Kidney epithelial cell (primary cell): ENCODE data around the gene TINAGL1. TPM values are rescaled to one million over a fixed set of nuclear protein-coding genes. Genes with fewer than 3 reads are reported as not detected.

ENCODE experiments used
- DNase-seq: peaks from one replicate; pipeline ENCODE4 v3.0.0-alpha.2; 2010; ENCODE audit warnings: low read depth
- H3K27me3 ChIP-seq: 2 replicates; pipeline ENCODE4 v1.6.0; 2011; ENCODE audit warnings: low read length; ENCODE audit not compliant: control insufficient read depth, insufficient read depth
- H3K36me3 ChIP-seq: 2 replicates; pipeline ENCODE4 v1.5.1; 2011; ENCODE audit warnings: low read length; ENCODE audit not compliant: control insufficient read depth, insufficient read depth
- H3K4me3 ChIP-seq: 2 replicates; pipeline ENCODE4 v1.5.1; 2011; ENCODE audit warnings: low read depth, mild to moderate bottlenecking, control low read depth, low read length
- CTCF ChIP-seq: IDR thresholded peaks from 2 replicates; pipeline ENCODE4 v1.5.1; 2011; ENCODE audit warnings: mild to moderate bottlenecking, moderate library complexity, low read length, control low read depth, inconsistent platforms; ENCODE audit not compliant: insufficient read depth, poor library complexity, severe bottlenecking
- total RNA-seq: library from RNA; depleted of rRNA; stranded (reverse); fragments of >200 nt; gene quantifications from 2 replicates; pipeline ENCODE4 v1.2.3, GENCODE V29; 2015

The TINAGL1 gene
- total RNA-seq, 1 donor from 2014 or later, result 140 TPM

DNA sequence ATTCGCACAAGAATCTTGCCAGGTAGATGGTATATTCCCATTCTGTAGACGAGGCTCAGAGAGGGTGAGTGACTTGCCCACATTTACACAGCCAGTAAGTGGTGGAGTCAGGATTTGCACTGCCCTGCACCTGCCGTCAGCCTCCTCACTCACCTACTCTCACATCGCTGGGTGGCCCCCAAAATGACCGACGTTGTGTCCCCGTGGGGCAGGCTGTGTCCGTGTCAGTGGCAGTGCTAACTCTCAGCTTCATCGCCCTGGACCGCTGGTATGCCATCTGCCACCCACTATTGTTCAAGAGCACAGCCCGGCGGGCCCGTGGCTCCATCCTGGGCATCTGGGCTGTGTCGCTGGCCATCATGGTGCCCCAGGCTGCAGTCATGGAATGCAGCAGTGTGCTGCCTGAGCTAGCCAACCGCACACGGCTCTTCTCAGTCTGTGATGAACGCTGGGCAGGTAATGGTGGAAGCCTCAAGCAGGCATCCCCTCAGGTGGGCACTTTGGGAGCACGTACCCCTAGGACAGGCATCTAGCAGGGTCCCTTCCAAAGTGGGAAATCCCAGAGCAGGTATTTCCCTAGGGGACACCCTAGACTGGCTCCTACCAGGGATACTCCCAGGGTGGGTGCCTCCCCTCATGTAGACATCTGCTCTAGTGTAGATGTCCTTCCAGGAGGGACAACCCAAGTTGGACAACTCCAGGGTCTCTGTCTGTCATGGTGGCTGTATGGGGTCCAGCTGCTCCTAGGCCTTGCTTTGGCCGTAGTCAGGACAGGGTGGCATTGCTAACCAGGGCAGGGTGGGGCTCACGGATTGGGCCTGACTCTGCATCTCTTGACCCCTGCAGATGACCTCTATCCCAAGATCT, 44.5 kb downstream of the TINAGL1 start:
- no peak for TF ChIP-seq CTCF
- peaks cover 28% of the 10 kb centered on the region for H3K27me3 ChIP-seq
- no peak for DNase-seq
- no peak overlapping the region for H3K4me3 ChIP-seq
- no peaks in the 10 kb centered on the region for H3K36me3 ChIP-seq

DNA sequence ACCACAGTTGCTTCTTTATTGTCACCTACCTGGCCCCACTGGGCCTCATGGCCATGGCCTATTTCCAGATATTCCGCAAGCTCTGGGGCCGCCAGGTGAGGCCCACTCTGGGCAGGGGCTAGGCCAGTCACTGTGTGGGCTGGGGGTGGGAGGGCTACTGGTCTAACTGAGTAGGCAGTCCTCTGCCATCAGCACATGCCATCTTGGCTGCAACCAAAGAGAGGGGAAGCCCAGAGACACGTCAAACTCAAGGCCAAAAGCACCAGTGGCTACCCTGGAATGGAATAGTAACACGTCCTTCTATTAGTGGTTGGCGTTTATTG, 45.1 kb downstream of the TINAGL1 start:
- DNase-seq, result no peak
- no peak for TF ChIP-seq CTCF
- Histone ChIP-seq H3K4me3 (no peak overlapping the region), H3K36me3 (no peaks in the 10 kb centered on the region), H3K27me3 (peaks cover 25% of the 10 kb centered on the region)

- Histone ChIP-seq H3K27me3 (peaks cover 21% of the 10 kb centered on the region), H3K36me3 (no peaks in the 10 kb centered on the region), H3K4me3 (no peak overlapping the region)
- DNase-seq, result no peak
- no peak for TF ChIP-seq CTCF
Observed at GRCh38 chr1:31621847-31622730, 45.8 kb downstream of the TINAGL1 start.

- peaks cover 10% of the 10 kb centered on the region for H3K27me3 ChIP-seq
- no peak overlapping the region for H3K4me3 ChIP-seq
- H3K36me3 ChIP-seq, result peaks cover 2% of the 10 kb centered on the region
- no peak for DNase-seq
- no peak for TF ChIP-seq CTCF
Observed at GRCh38 chr1:31623365-31623764, 47.0 kb downstream of the TINAGL1 start.

GRCh38 chr1:31624309-31624708, 48.0 kb downstream of the TINAGL1 start:
- no peak for DNase-seq
- H3K4me3 ChIP-seq, result no peak overlapping the region
- peaks cover 2% of the 10 kb centered on the region for H3K27me3 ChIP-seq
- TF ChIP-seq CTCF, result no peak
- H3K36me3 ChIP-seq, result peaks cover 2% of the 10 kb centered on the region
